ENCODE measurements around the gene TMEM121. TPM values are rescaled to one million over a fixed set of nuclear protein-coding genes. Genes with fewer than 3 reads are reported as not detected.

Gene TMEM121
- total RNA-seq, 2 donors from 2014 or later = 11.1 to 15.7 TPM

DNA sequence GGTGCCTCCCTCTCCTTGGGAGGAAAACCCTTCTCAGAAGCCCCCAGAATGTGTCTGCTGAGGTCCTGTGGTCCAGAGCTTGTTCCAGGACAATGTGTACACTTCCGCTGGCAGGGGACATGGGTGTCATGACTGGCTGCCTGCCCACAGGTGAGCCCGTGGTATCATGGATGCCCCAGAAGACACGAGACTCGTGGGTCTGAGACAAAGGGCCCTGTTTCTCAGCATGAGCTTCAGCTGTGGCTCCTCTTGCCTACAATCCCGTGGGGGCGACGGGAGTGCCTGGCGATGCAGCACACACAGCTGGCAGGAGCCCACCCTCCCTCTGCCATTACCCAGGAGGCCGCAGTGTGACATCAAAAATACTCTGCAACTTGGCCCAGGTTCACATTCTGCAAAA, 7.0 kb downstream of the TMEM121 start:
- Histone ChIP-seq H3K36me3 (no peaks in the 10 kb centered on the region), H3K27ac (no peak overlapping the region), H3K9me3 (no peaks in the 10 kb centered on the region), H3K4me3 (no peak overlapping the region), H3K27me3 (replicated peaks; ENCODE audit: insufficient read depth) (no peaks in the 10 kb centered on the region), H3K4me1 (replicated peaks) (peaks cover 10% of the 10 kb centered on the region)
- WGBS = 84% methylated on average over 9 of the region's 9 CpGs
- intact Hi-C loops (cut with DNase I) = no loop called here
- no peak for TF ChIP-seq POLR2AphosphoS5 (IDR thresholded peaks at IDR 0.05)
- TF ChIP-seq POLR2A (IDR thresholded peaks at IDR 0.05) = no peak
- TF ChIP-seq, protein P1, sequence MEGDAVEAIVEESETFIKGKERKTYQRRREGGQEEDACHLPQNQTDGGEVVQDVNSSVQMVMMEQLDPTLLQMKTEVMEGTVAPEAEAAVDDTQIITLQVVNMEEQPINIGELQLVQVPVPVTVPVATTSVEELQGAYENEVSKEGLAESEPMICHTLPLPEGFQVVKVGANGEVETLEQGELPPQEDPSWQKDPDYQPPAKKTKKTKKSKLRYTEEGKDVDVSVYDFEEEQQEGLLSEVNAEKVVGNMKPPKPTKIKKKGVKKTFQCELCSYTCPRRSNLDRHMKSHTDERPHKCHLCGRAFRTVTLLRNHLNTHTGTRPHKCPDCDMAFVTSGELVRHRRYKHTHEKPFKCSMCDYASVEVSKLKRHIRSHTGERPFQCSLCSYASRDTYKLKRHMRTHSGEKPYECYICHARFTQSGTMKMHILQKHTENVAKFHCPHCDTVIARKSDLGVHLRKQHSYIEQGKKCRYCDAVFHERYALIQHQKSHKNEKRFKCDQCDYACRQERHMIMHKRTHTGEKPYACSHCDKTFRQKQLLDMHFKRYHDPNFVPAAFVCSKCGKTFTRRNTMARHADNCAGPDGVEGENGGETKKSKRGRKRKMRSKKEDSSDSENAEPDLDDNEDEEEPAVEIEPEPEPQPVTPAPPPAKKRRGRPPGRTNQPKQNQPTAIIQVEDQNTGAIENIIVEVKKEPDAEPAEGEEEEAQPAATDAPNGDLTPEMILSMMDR (IDR thresholded peaks at IDR 0.05) = no peak
- DNase-seq (ENCODE audit: low spot score) = no peak

DNA sequence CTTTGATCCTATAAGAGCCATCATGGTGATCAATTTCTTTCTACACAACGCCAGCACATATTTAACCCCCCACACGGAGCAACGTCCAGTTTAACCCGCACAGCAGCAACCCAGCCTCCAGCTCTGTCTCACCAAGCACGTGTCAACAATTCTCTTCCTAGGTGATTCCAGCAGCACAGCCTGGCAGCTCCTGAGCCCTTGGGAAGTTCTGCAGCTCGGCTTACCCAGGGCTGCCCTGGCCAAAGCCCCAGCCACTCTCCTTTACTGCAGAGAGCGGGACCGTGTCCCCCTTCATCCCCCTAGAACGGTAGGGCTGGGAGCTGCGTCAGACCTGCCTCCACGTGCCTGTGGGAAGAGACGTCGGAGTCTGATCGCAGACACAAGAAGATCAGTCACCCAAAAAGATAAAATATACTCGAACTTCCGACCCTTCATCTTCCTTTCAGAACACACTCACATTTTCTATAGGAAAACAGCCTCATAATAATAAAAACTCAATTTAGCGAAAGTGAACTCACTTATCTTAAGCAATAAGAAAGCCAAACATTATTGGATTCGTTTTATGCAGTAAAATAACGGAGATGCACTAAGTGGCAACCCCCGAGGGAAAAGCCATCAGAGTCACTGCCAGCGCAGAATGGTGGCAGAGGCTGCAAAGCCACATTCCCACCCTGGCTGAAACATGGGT, 7.6 kb downstream of the TMEM121 start:
- no peak overlapping the region for H3K4me3 ChIP-seq
- H3K27ac ChIP-seq = no peak overlapping the region
- no peak for DNase-seq (ENCODE audit: low spot score)
- 73% methylated on average over 21 of the region's 21 CpGs for WGBS
- no peaks in the 10 kb centered on the region for H3K27me3 ChIP-seq (replicated peaks; ENCODE audit: insufficient read depth)
- intact Hi-C loops (cut with DNase I) = no loop called here
- H3K4me1 ChIP-seq (replicated peaks) = peaks cover 6% of the 10 kb centered on the region
- H3K9me3 ChIP-seq = no peaks in the 10 kb centered on the region
- TF ChIP-seq POLR2A (IDR thresholded peaks at IDR 0.05) = no peak
- TF ChIP-seq, protein P1 (IDR thresholded peaks at IDR 0.05) = no peak
- no peak for TF ChIP-seq POLR2AphosphoS5 (IDR thresholded peaks at IDR 0.05)
- H3K36me3 ChIP-seq = no peaks in the 10 kb centered on the region

DNA sequence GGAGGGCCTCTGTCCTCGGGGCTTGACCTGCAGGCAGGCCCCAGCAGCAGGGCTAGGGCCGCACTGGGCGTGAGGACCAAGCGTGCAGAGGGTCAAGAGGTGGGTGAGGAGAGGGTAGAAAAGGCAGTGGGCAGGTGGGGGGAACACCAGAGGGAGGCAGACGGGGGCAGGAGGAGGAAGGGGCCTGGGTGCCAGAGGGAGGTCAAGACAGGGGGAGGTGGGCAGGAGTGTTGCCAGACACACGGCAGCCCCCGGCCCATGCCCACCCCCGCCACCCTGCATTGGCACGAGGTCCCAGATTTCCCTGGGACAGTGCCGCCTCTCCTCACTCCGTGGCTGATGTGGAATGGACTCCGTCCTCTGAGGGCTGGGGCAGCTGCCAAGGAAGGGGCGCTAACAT, 8.2 kb downstream of the TMEM121 start:
- TF ChIP-seq, protein P1 (IDR thresholded peaks at IDR 0.05) = no peak
- TF ChIP-seq POLR2A (IDR thresholded peaks at IDR 0.05) (no peak), POLR2AphosphoS5 (IDR thresholded peaks at IDR 0.05) (no peak)
- Histone ChIP-seq H3K36me3 (no peaks in the 10 kb centered on the region), H3K4me3 (no peak overlapping the region), H3K9me3 (no peaks in the 10 kb centered on the region), H3K27ac (no peak overlapping the region), H3K4me1 (replicated peaks) (peaks cover 6% of the 10 kb centered on the region), H3K27me3 (replicated peaks; ENCODE audit: insufficient read depth) (no peaks in the 10 kb centered on the region)
- DNase-seq (ENCODE audit: low spot score) = no peak
- intact Hi-C loops (cut with DNase I) = no loop called here
- WGBS = 71% methylated on average over 13 of the region's 13 CpGs

GRCh38 chr14:105536051-105536450, 9.7 kb downstream of the TMEM121 start:
- TF ChIP-seq POLR2AphosphoS5 (IDR thresholded peaks at IDR 0.05) (no peak), POLR2A (IDR thresholded peaks at IDR 0.05) (no peak)
- TF ChIP-seq, protein P1 (IDR thresholded peaks at IDR 0.05) = no peak
- DNase-seq (ENCODE audit: low spot score) = no peak
- 74% methylated on average over 7 of the region's 7 CpGs for WGBS
- intact Hi-C loops (cut with DNase I) = no loop called here
- Histone ChIP-seq H3K36me3 (no peaks in the 10 kb centered on the region), H3K4me1 (replicated peaks) (no peaks in the 10 kb centered on the region), H3K9me3 (no peaks in the 10 kb centered on the region), H3K27ac (no peak overlapping the region), H3K27me3 (replicated peaks; ENCODE audit: insufficient read depth) (no peaks in the 10 kb centered on the region), H3K4me3 (no peak overlapping the region)

All from prostate gland (tissue), 2 donors.